NT2/D1 (cell line): ENCODE measurements around the gene SCYGR7.

ENCODE experiments used
- SUZ12 ChIP-seq: IDR thresholded peaks from 2 replicates; pipeline ENCODE4 v1.6.1; 2011; ENCODE audit not compliant: insufficient read length, insufficient read depth; ENCODE audit errors: extremely low read depth
- YY1 ChIP-seq: IDR thresholded peaks from 2 replicates; pipeline ENCODE4 v1.6.1; 2011; ENCODE audit not compliant: insufficient read length, insufficient read depth
- ZNF274 ChIP-seq: IDR thresholded peaks from 2 replicates; pipeline ENCODE4 v1.6.1; 2011; ENCODE audit warnings: mild to moderate bottlenecking, low read depth, low read length

- TF ChIP-seq YY1 (no peak), ZNF274 (no peak), SUZ12 (no peak)
These were observed 33.8 kb downstream of the SCYGR7 start for GRCh38 chr2:227761740-227762476.
